DND-41 (cell line): Measurements from ENCODE around the gene ANKRD28.
A peak's percentile ranks its signal among the peaks of the same experiment; 100 is the strongest.
"Not testable (repeated sequence)": the region's sequence is repeated elsewhere in the genome, so short reads cannot be mapped to it uniquely, and the experiment has no call there.

Experiments
- ATAC-seq: fragments of 200-7000 bp; cut with Tn5 transposase; 3 replicates; pipeline ENCODE4 v1.9.1; 2021; ENCODE audit warnings: low read depth; ENCODE audit not compliant: insufficient read depth
- DNase-seq: peaks from one replicate; pipeline ENCODE4 v3.0.0-alpha.2; 2020
- H2AFZ ChIP-seq: 2 replicates; pipeline ENCODE4 v1.6.0; 2012; ENCODE audit warnings: low read depth, low read length
- H3K27ac ChIP-seq: 2 replicates; pipeline ENCODE4 v1.5.1; 2012; ENCODE audit warnings: low read length, inconsistent platforms
- H3K27me3 ChIP-seq: fragments of 200-600 bp; sonication (generic); 2 replicates; pipeline ENCODE4 v1.6.0; 2012; ENCODE audit warnings: low read length, mild to moderate bottlenecking, inconsistent platforms; ENCODE audit not compliant: insufficient read depth, poor library complexity
- H3K36me3 ChIP-seq: 2 replicates; pipeline ENCODE4 v1.5.1; 2012; ENCODE audit warnings: low read length, inconsistent platforms; ENCODE audit not compliant: insufficient read depth
- H3K4me1 ChIP-seq: 2 replicates; pipeline ENCODE4 v1.5.1; 2012; ENCODE audit warnings: mild to moderate bottlenecking, low read length; ENCODE audit not compliant: insufficient read depth
- H3K4me2 ChIP-seq: 2 replicates; pipeline ENCODE4 v1.6.0; 2012; ENCODE audit warnings: mild to moderate bottlenecking, moderate library complexity, low read length, inconsistent platforms; ENCODE audit not compliant: insufficient read depth
- H3K4me3 ChIP-seq, 2 experiments: fragments of 200-600 bp in 1 of 2; shearing (Covaris generic) in 1 of 2; 2 replicates each; pipeline ENCODE4 v1.5.1; 2012 to 2016; ENCODE audit warnings: inconsistent platforms in 2 of 2, low read length in 2 of 2, mild to moderate bottlenecking in 2 of 2, low read depth in 1 of 2, moderate library complexity in 1 of 2
- H3K79me2 ChIP-seq: 2 replicates; pipeline ENCODE4 v1.6.0; 2012; ENCODE audit warnings: low read length, inconsistent platforms; ENCODE audit not compliant: insufficient read depth
- H3K9ac ChIP-seq: 2 replicates; pipeline ENCODE4 v1.6.0; 2012; ENCODE audit warnings: low read depth, mild to moderate bottlenecking, inconsistent platforms, low read length, moderate library complexity
- H3K9me3 ChIP-seq: 2 replicates; pipeline ENCODE4 v1.5.1; 2012; ENCODE audit warnings: low read length, moderate library complexity, mild to moderate bottlenecking, inconsistent platforms; ENCODE audit not compliant: insufficient read depth, severe bottlenecking
- H4K20me1 ChIP-seq: 2 replicates; pipeline ENCODE4 v1.6.0; 2012; ENCODE audit warnings: low read length; ENCODE audit not compliant: insufficient read depth
- CTCF ChIP-seq: IDR thresholded peaks from 2 replicates; pipeline ENCODE4 v1.5.1; 2012; ENCODE audit warnings: borderline replicate concordance, low read length, moderate library complexity, mild to moderate bottlenecking; ENCODE audit not compliant: poor library complexity, severe bottlenecking; ENCODE audit errors: extremely low read depth
- EZH2 ChIP-seq: IDR thresholded peaks from 3 replicates; pipeline ENCODE4 v1.6.1; 2012; ENCODE audit warnings: borderline replicate concordance, low read depth, mild to moderate bottlenecking, moderate library complexity, low read length, inconsistent platforms; ENCODE audit not compliant: severe bottlenecking

The ANKRD28 gene

GRCh38 chr3:15820911-15821310 lies 23.1 kb upstream of the ANKRD28 start:
- TF ChIP-seq EZH2: no peak
- no peak for TF ChIP-seq CTCF
- Histone ChIP-seq H3K4me2 (no peak overlapping the region), H4K20me1 (peaks cover 7% of the 10 kb centered on the region; the same call in 1 of the 2 replicates), H3K9ac (no peak overlapping the region), H3K79me2 (peaks cover 97% of the 10 kb centered on the region), H3K36me3 (no peaks in the 10 kb centered on the region), H2AFZ (no peak overlapping the region), H3K27ac (no peak overlapping the region), H3K9me3 (no peaks in the 10 kb centered on the region), H3K4me1 (peaks cover 43% of the 10 kb centered on the region), H3K27me3 (no peaks in the 10 kb centered on the region), H3K4me3 (no peak overlapping the region)
- DNase-seq (no peak), ATAC-seq (no peak)

GRCh38 chr3:15819576-15819975 lies 21.8 kb upstream of the ANKRD28 start:
- Histone ChIP-seq H2AFZ (no peak overlapping the region), H3K27me3 (no peaks in the 10 kb centered on the region), H3K4me3 (no peak overlapping the region), H3K4me1 (peaks cover 38% of the 10 kb centered on the region), H3K27ac (no peak overlapping the region), H3K9me3 (no peaks in the 10 kb centered on the region), H3K9ac (no peak overlapping the region), H3K79me2 (peaks cover 97% of the 10 kb centered on the region), H4K20me1 (0 out of 2 replicates have a peak, but pooled peaks cover 3% of the 10 kb centered on the region), H3K4me2 (no peak overlapping the region), H3K36me3 (no peaks in the 10 kb centered on the region)
- DNase-seq (no peak), ATAC-seq (no peak)
- TF ChIP-seq CTCF (no peak), EZH2 (no peak)

- peaks cover 98% of the 10 kb centered on the region for H3K79me2 ChIP-seq
Observed at GRCh38 chr3:15819043-15819442, 21.3 kb upstream of the ANKRD28 start.

GRCh38 chr3:15815696-15816095 lies 17.9 kb upstream of the ANKRD28 start:
- DNase-seq (no peak), ATAC-seq (peak; percentile 58; the same call in 2 of the 3 replicates)
- Histone ChIP-seq H3K4me2 (no peak overlapping the region), H3K79me2 (peaks cover 98% of the 10 kb centered on the region), H3K9me3 (no peaks in the 10 kb centered on the region), H3K27me3 (no peaks in the 10 kb centered on the region), H2AFZ (no peak overlapping the region), H3K9ac (no peak overlapping the region), H3K27ac (no peak overlapping the region), H3K36me3 (no peaks in the 10 kb centered on the region), H3K4me3 (no peak overlapping the region), H3K4me1 (peaks cover 28% of the 10 kb centered on the region), H4K20me1 (no peaks in the 10 kb centered on the region)
- peak; percentile 60 for TF ChIP-seq CTCF
- no peak for TF ChIP-seq EZH2

More at GRCh38 chr3:15819043-15819442, 21.3 kb upstream of the ANKRD28 start:
- H3K27me3 ChIP-seq: no peaks in the 10 kb centered on the region
- no peak overlapping the region for H3K27ac ChIP-seq
- ATAC-seq (no peak), DNase-seq (no peak)
- 0 out of 2 replicates have a peak, but pooled peaks cover 3% of the 10 kb centered on the region for H4K20me1 ChIP-seq
- H3K9ac ChIP-seq: no peak overlapping the region
- H3K4me2 ChIP-seq: no peak overlapping the region
- no peak overlapping the region for H3K4me3 ChIP-seq
- H3K4me1 ChIP-seq: peaks cover 32% of the 10 kb centered on the region
- H3K9me3 ChIP-seq: no peaks in the 10 kb centered on the region
- no peak overlapping the region for H2AFZ ChIP-seq
- no peak for TF ChIP-seq EZH2
- no peaks in the 10 kb centered on the region for H3K36me3 ChIP-seq

- not testable (repeated sequence) for H3K27ac ChIP-seq, ATAC-seq, H3K4me2 ChIP-seq, H2AFZ ChIP-seq, H3K27me3 ChIP-seq, H4K20me1 ChIP-seq, H3K36me3 ChIP-seq, H3K9ac ChIP-seq, H3K4me3 ChIP-seq, H3K9me3 ChIP-seq, DNase-seq
- Histone ChIP-seq H3K4me1 (peaks cover 21% of the 10 kb centered on the region), H3K79me2 (peaks cover 97% of the 10 kb centered on the region)
Observed at GRCh38 chr3:15813079-15813478, 15.3 kb upstream of the ANKRD28 start.
